ENCODE measurements around the gene SMAD4.

SMAD4 gene

DNA sequence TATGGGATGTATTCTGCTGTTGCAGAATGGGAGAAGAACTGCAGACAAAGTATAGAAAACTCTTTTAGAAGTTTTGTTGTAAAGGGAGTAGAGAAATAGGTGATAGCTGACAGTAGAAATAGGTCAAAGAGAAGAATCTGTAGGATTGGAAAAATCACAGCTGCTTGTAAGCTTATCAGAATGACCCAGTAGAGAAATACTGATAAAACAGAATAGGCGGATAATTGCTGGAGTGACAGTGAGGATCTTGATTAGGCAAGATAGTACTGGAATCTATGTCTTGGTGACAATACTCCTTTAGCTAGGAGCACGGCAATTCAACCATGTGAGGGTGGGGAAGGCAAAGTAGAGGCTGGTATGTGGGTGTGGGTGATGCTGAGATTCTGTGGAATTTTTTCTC is 4.5 kb upstream of the SMAD4 start:
- no peak for DNase-seq
- peaks cover 0 to 23% (median 9%) of the 10 kb centered on the region in 4 donors for H3K4me1 ChIP-seq
- TF ChIP-seq CTCF (IDR thresholded peaks at IDR 0.05) = no peak
- no peak overlapping the region for H3K27ac ChIP-seq
- H3K27me3 ChIP-seq = no peaks in the 10 kb centered on the region
- intact Hi-C loops (cut with DNase I; ENCODE audit: low total_unique reads) = loop anchor here (5.0 kb wide), 2 partner anchors 53 to 148 kb away; partner anchors contain the start of gene ME2
- H3K36me3 ChIP-seq = peaks cover 4 to 22% (median 11%) of the 10 kb centered on the region in 3 donors
- H3K9me3 ChIP-seq = no peaks in the 10 kb centered on the region
- H3K4me3 ChIP-seq = no peak overlapping the region

- no peak for DNase-seq
- H3K36me3 ChIP-seq = peaks cover 0 to 15% (median 11%) of the 10 kb centered on the region in 3 donors
- H3K9me3 ChIP-seq = no peaks in the 10 kb centered on the region
- H3K4me1 ChIP-seq = peaks cover 0 to 46% (median 16%) of the 10 kb centered on the region in 4 donors
- peak overlapping the region in 1 of 2 donors; percentile 85 for H3K4me3 ChIP-seq
- intact Hi-C loops (cut with DNase I; ENCODE audit: low total_unique reads) = loop anchor here (5.0 kb wide), 2 partner anchors 56 to 151 kb away; partner anchors contain the start of gene ME2
- no peaks in the 10 kb centered on the region for H3K27me3 ChIP-seq
- H3K27ac ChIP-seq = peak overlapping the region in 1 of 2 donors; percentile 92
- no peak for TF ChIP-seq CTCF (IDR thresholded peaks at IDR 0.05)
These were observed 1.7 kb upstream of the SMAD4 start for GRCh38 chr18:51028201-51028805.

GRCh38 chr18:51029378-51029693 is 677 bp upstream of the SMAD4 start:
- Histone ChIP-seq H3K4me1 (peaks cover 0 to 56% (median 17%) of the 10 kb centered on the region in 4 donors), H3K36me3 (peaks cover 0 to 17% (median 3%) of the 10 kb centered on the region in 3 donors), H3K9me3 (no peaks in the 10 kb centered on the region), H3K27ac (peak overlapping the region; percentile 91 to 92), H3K27me3 (no peaks in the 10 kb centered on the region), H3K4me3 (peak overlapping the region; percentile 57 to 85)
- no peak for DNase-seq
- TF ChIP-seq CTCF (IDR thresholded peaks at IDR 0.05) = no peak
- intact Hi-C loops (cut with DNase I; ENCODE audit: low total_unique reads) = loop anchor here (5.0 kb wide), 2 partner anchors 57 to 152 kb away; partner anchors contain the start of gene ME2

- H3K27ac ChIP-seq = peak overlapping the region; percentile 91 to 92
- H3K4me1 ChIP-seq = peaks cover 0 to 70% (median 29%) of the 10 kb centered on the region in 4 donors
- H3K9me3 ChIP-seq = no peaks in the 10 kb centered on the region
- intact Hi-C loops (cut with DNase I; ENCODE audit: low total_unique reads) = no loop called here
- no peaks in the 10 kb centered on the region for H3K27me3 ChIP-seq
- DNase-seq = peak; percentile 61 to 86
- H3K4me3 ChIP-seq = peak overlapping the region; percentile 57 to 85
- peak in 1 of 2 experiments; percentile 5 for TF ChIP-seq CTCF (IDR thresholded peaks at IDR 0.05)
- peaks cover 0 to 11% (median 0%) of the 10 kb centered on the region in 3 donors for H3K36me3 ChIP-seq
These were observed 685 bp downstream of the SMAD4 start for GRCh38 chr18:51030537-51031258.

DNA sequence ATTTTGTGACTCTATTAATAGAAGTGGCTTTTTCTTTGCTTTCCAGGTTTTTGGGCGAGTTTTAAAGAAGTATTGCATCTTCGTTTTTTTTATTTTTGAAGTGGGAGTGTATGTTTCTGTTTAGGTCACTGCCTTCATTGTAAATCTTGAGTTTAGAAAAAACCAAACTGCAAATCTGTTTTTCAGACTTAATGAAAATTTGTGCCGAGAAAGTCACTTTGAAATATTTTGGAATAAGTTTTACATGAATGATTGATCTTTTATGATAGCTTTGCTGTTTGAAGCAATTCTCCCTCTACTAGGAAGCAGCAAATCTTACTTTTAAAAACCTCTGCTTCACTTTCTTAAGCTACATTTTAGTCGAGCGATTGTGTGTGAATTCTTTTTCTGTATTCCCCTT is 2.2 kb downstream of the SMAD4 start:
- Histone ChIP-seq H3K36me3 (peaks cover 0 to 6% (median 0%) of the 10 kb centered on the region in 3 donors), H3K9me3 (no peaks in the 10 kb centered on the region), H3K27ac (peak overlapping the region in 1 of 2 donors; percentile 92), H3K27me3 (no peaks in the 10 kb centered on the region), H3K4me1 (peaks cover 0 to 83% (median 42%) of the 10 kb centered on the region in 4 donors), H3K4me3 (peak overlapping the region; percentile 57 to 85)
- intact Hi-C loops (cut with DNase I; ENCODE audit: low total_unique reads) = no loop called here
- no peak for DNase-seq
- no peak for TF ChIP-seq CTCF (IDR thresholded peaks at IDR 0.05)

All from tibial artery (tissue), 4 donors.